Fibroblast of skin of left quadriceps (primary cell): ENCODE measurements around the gene TIMM10B.

Experiments
- DNase-seq, 2 experiments: peaks; one replicate each; pipeline ENCODE4 v3.0.0-alpha.2; 2013; ENCODE audit warnings: low read depth in 2 of 2

The TIMM10B gene

GRCh38 chr11:6472934-6473333 lies 8.4 kb upstream of the TIMM10B start:
- DNase-seq = no peak

DNA sequence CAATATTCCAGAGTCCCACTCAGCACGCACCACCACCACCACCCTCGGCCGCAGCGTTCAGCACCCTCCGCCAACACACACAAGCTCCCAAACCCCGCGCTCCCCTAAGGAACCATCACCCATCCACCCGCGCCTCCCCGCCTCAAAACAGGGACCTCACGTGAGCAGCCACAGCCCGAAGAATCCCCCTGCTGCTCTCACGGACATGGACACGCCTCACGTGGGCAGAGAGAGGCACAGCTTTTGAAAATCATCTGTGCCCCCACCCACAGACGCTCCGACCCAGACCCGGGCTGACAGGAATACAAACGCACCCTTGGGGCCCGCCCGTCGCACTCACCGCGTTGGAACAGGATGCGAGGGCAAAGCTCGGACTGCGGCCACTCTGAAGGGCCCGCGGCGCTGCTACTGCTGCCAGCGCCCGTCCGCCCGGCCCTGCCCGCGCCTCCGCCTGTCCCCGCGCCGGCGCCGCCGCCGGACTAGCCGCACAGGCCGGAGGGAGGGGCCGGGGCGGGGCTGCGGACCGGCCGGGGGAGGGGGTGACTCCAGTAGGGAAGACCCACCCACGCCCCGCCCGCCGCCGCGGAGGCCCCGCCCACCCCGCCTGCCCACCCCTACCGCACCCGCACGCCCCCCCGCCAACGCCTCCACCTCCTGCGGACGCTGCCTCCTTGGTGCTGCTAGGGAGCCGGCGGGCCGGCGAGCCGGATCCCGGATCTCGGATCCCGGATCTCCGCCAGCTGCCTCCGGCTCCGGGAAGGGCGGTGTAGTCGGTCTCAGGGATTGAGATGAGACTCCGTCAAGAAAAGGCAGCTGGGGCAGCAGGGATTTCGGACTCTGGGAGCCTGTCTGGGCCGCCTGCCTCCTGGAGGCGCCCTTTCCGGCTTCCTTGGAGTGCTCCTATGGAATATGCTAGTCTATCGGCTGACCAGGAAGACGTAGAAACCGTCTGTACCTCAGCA lies 7.6 kb upstream of the TIMM10B start, which contains the start of gene TRIM3:
TRIM3 (minus strand) TSS at position 491 of the 962 bp plus-strand sequence. CDS start 8,246 bp downstream, outside the sequence.
- DNase-seq = peak; percentile 73 to 74

- DNase-seq = no peak
Observed at GRCh38 chr11:6474413-6474792, 6.9 kb upstream of the TIMM10B start.

DNA sequence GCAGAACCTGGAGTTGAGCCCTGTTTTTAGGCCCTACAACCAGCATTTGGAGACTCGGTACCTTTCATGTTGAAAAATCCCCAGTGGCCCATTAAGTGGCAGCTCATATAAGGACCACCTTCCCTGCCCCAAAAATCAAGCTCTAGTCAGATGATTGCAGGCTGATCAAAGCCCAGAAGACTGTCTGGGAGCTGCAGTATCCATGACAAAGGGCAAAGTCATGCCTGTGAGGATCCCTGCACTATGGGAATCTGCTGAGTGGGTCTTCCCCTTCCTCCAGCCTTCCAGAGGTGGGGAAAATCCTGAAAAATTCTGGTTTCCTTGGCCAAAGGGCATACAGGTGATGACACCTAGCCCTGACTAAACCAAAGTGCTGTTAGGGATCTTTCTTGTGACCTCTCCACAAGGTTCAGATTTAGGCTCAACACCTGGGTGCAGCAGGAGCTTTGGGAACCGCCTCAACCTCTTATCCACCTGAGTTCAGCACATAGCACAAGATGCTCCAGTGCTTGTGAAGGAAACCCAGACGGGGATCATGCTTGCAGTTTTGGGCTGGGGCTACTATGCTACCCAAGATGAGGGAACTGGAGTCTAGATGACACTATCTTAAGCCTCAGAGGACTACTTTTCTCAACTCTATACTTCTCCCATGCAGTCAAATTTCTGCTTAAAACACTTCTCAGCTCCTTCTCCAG lies 6.3 kb upstream of the TIMM10B start:
- DNase-seq = no peak

DNA sequence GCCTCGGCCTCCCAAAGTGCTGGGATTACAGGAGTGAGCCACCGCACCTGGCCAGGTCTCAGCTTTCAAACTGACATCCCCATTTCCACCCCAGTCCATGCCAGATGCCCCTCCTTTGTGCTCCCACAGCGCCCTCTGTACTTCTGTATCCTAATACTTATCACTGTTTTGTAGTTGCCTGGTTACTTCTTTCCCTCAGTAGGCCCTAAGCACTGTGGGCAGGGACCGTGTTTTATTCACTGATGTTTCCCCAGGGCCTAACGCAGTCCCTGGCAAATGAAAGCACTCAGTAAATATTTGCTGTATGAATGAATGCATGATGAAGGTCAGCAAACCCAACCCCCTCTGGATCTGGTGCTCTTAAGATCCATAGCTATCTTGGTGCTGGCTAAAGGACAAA lies 5.4 kb upstream of the TIMM10B start:
- no peak for DNase-seq

DNA sequence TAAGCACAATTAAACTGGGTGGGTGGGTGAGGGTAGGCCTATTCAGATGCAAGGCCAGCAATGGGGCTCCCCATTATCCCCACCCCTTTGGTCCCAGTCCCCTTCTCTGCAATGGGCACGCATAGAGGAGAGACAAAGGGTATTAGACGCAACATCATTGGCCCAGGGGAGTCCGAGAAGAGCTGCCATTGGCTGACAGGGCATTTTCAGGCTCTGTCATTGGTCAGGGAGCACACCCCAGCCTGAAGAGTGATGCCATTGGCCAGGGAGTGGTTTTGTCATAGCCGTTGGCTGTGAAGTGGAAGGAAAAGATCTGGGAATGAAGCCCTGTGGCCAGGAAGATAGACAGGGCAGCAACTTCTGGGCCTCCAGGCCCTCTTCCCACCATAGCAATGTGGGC lies 4.7 kb upstream of the TIMM10B start:
- no peak for DNase-seq

GRCh38 chr11:6480299-6480914 lies 894 bp upstream of the TIMM10B start:
- no peak for DNase-seq

GRCh38 chr11:6481924-6482275 lies 599 bp downstream of the TIMM10B start:
- no peak for DNase-seq

DNA sequence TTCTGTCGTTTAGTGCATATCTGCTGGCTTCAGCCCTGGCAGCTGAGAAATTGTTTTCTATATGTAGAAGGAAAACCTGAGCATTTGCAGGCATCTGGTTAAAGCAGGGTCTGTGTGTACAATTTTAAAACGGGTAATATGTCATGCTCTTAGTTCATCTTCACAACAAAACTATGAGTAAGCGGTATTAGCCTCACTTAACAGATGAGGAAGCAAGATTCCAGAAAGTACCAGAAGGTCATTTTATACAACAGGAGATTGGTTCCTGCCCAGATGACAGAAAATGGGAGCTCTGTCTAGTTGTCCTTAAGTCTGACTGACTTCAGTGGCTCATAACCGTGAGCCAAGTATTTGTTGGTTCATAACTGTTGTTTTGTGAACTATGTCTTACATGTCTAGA lies 1.1 kb downstream of the TIMM10B start:
- no peak for DNase-seq

DNA sequence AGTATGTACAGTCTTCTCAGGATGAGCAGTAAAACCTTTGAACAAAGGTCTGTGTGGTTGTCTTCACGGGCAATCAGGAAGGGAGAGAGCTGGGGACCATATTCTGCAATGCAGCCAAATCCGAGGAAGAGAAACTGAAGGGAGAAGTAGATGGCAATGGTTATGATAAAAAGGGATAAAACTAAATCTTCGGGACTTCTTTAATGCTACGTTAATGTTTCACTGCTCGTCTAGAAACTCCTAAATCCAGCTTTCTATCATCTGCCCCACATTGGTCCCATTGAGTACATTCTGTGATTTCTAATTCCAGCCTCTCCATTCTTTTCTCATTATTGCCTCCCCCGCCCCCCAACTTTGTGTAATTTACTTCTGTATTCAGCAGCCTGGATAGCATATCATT lies 1.7 kb downstream of the TIMM10B start:
- DNase-seq = no peak

GRCh38 chr11:6485661-6486060 lies 4.4 kb downstream of the TIMM10B start:
- no peak for DNase-seq

- DNase-seq = no peak
Observed at GRCh38 chr11:6486256-6486655, 5.0 kb downstream of the TIMM10B start.

DNA sequence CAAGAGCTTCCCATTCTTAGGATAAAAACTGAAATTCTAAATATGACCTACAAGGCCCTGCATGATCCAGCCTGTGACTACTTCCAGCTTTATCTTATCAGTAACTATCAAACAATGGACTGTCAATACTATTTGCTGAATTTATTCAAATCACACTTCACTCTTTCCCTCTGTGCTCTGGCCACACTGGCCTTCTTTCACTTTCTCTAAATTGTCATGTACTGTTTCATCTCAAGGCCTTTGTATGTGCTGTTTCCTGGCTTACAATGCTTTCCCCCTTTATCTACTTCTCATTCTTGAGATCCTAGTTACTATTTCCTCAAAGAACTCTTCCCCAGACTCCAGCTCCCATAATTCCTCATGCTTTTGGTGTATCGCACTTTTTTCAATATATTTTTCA lies 5.6 kb downstream of the TIMM10B start:
- DNase-seq = no peak

GRCh38 chr11:6488342-6488741 lies 7.0 kb downstream of the TIMM10B start:
- DNase-seq = no peak

- DNase-seq = no peak
Observed at GRCh38 chr11:6488821-6489220, 7.5 kb downstream of the TIMM10B start.

DNA sequence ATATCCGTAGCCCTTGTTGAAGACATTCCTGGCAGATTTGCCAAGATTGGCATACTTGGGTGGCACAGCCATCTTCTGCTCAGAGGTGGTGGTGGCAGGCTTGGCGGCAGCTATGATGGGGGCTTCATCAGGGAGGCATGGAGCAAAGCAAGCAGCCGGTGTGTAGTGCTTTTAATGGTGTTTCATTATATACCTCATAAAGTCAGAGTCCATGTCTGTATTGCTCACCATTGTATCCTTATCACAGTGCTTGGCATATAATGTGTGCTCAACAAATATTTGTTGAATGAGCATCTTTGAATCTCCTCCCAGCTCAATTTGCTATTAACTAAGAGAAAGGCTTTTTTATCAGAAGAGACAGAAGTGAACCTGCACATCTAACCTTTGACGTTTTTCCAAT lies 8.0 kb downstream of the TIMM10B start:
- DNase-seq = no peak

DNA sequence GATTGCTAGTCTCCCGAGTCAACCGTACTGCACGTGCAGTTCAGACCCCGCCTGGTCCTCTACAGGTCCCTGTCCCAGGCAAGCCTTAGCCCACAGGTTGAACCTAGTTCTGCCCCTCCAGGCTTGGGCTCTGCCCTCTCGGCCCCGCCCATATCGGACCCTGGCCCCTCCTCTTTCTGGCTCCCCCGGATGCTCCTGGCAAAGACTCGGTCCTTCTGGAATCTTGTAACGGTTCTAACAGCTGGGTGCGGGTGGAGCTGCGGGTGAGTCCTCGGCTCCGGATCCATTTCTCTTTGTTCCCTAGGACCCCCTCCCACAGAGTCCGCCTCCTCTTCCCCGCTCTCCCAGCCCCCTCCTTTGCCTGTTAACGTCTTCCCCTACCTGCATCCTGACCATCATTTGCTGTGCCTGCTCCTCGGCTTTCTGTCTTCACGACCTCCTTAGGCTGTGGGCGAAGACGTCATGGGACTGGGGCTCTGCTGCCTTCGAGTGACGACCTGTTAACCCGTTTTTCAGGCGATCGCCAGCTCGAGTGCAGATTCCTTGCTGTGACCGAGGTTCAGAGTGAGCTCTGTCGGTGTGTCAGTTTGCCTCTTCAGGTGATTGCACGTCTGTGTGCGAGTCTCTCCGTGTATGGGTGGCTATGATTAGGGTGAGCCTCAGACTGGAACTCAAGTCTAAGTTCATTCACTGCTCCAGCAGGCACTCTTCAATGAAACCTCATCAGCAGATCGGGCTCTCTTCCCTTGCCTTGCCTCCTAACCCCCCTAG lies 16.0 kb downstream of the TIMM10B start, which contains the start of gene DNHD1:
DNHD1 (plus strand) TSS at position 212 of the 771 bp plus-strand sequence. CDS start 936 bp downstream, outside the sequence.
- DNase-seq = no peak

- no peak for DNase-seq
Observed at GRCh38 chr11:6498121-6498520, 16.8 kb downstream of the TIMM10B start.

GRCh38 chr11:6498544-6498943 lies 17.2 kb downstream of the TIMM10B start:
- no peak for DNase-seq

DNA sequence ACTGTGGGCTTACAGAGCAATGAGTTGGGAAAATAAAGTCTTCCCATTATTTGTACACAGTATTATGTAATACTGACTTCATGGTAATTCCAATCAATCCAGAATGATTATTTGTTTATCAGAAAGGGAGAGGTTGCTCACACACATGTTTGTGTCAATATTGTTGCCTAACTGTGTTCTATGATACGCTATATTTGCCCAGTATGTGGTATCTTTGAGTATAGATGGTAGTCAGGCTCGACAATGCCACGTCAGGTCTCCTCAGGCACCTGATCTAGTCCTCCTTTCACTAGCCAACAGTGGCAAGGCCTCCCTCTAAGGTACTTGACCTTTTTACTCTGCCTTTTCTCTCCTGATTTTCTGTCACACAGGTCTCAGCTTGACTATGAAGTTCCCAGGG lies 21.1 kb downstream of the TIMM10B start:
- DNase-seq = no peak

DNA sequence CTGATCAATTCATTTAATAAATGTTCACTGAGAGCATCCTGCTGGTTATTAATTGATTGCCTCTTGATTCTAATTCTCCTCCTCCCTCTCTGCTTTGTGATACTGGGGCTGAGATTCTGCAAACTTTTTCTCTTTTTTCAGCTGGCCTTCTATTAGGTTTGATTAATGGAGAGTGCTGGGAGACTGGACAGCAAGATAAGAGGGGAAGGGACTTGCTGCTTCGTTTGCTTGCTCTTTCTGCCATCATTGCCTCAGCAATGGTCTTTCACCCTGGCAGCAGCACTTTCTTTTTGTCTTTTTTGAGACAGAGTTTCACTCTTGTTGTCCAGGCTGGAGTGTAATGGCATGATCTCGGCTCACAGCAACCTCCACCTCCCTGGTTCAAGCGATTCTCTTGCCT lies 22.9 kb downstream of the TIMM10B start:
- no peak for DNase-seq
